A549 (cell line): Measurements from ENCODE around the gene TROAP.

Experiments
- CTCF ChIP-seq: fragments of >200 bp; sonication (Bioruptor Twin); formaldehyde crosslinking; IDR thresholded peaks from 3 replicates; pipeline ENCODE4 v1.5.1; 2016
- FOSL2 ChIP-seq, 2 experiments: fragments of 450-650 bp in 1 of 2; fragments of >200 bp in 1 of 2; sonication (Bioruptor Twin) in 1 of 2; formaldehyde crosslinking; IDR thresholded peaks; 2 replicates each; pipeline versions ENCODE4 v1.5.0 to v1.6.1; 2016 to 2020; ENCODE audit warnings: mild to moderate bottlenecking in 1 of 2, moderate library complexity in 1 of 2
- POLR2AphosphoS2 ChIP-seq: conservative IDR thresholded peaks from 2 replicates; pipeline ENCODE4 v1.6.1; 2012; ENCODE audit warnings: low read length, improper control_type of control experiment, inconsistent platforms

GRCh38 chr12:49282302-49282701 lies 40.8 kb upstream of the TROAP start:
- TF ChIP-seq FOSL2 (IDR thresholded peaks at IDR 0.05): no peak
- TF ChIP-seq FOSL2 (CRISPR knock-in tag; IDR thresholded peaks at IDR 0.05): no peak
- TF ChIP-seq CTCF: no peak
- TF ChIP-seq POLR2AphosphoS2: no peak
